SU-DHL-6 (cell line): Measurements from ENCODE around the gene CFL1.
A peak's percentile ranks its signal among the peaks of the same experiment; 100 is the strongest.

ENCODE experiments used
- H2AFZ ChIP-seq: fragments of 200-600 bp; sonication (generic); 2 replicates; pipeline ENCODE4 v1.6.1; 2014; ENCODE audit warnings: low read depth, mild to moderate bottlenecking, moderate library complexity, mixed read lengths, antibody characterized with exemption, low read length; ENCODE audit not compliant: severe bottlenecking
- H3F3A ChIP-seq: fragments of 200-600 bp; shearing (Covaris generic); 2 replicates; pipeline ENCODE4 v1.6.0; 2016; ENCODE audit warnings: antibody characterized with exemption, mild to moderate bottlenecking; ENCODE audit not compliant: insufficient read depth
- H3K27ac ChIP-seq: fragments of 200-600 bp; sonication (generic); 2 replicates; pipeline ENCODE4 v1.5.1; 2016; ENCODE audit warnings: low read depth, mild to moderate bottlenecking, low read length, moderate library complexity, mixed read lengths
- H3K27me3 ChIP-seq: fragments of 200-600 bp; sonication (generic), shearing (Covaris generic); 2 replicates; pipeline ENCODE4 v1.6.0; 2014; ENCODE audit warnings: mild to moderate bottlenecking, low read length
- H3K36me3 ChIP-seq: fragments of 200-600 bp; sonication (generic); 2 replicates; pipeline ENCODE4 v1.6.1; 2014; ENCODE audit warnings: mild to moderate bottlenecking, low read length, mixed read lengths
- H3K4me2 ChIP-seq: fragments of 300-600, 200-600 bp; shearing (Covaris generic), sonication (generic); 2 replicates; pipeline ENCODE4 v1.6.0; 2014; ENCODE audit warnings: low read length, low read depth, mild to moderate bottlenecking; ENCODE audit not compliant: poor library complexity, severe bottlenecking
- H3K4me3 ChIP-seq: fragments of 200-600 bp; sonication (generic); 2 replicates; pipeline ENCODE4 v1.5.1; 2014; ENCODE audit warnings: antibody characterized with exemption, low read length, mild to moderate bottlenecking, mixed read lengths; ENCODE audit not compliant: insufficient read depth, poor library complexity, severe bottlenecking
- H3K79me2 ChIP-seq: fragments of 200-600 bp; sonication (generic); 2 replicates; pipeline ENCODE4 v1.6.1; 2014; ENCODE audit warnings: mild to moderate bottlenecking, low read length, moderate library complexity; ENCODE audit not compliant: insufficient read depth
- H3K9ac ChIP-seq: fragments of 200-600 bp; sonication (generic); 2 replicates; pipeline ENCODE4 v1.7.0; 2014; ENCODE audit warnings: mild to moderate bottlenecking, low read length
- H3K9me2 ChIP-seq: fragments of 200-600 bp; sonication (generic); replicated peaks from 2 replicates; pipeline ENCODE4 v1.6.1; 2014; ENCODE audit warnings: low read length; ENCODE audit not compliant: insufficient read depth
- H3K9me3 ChIP-seq: fragments of 200-600 bp; sonication (generic); 2 replicates; pipeline ENCODE4 v1.6.1; 2014; ENCODE audit warnings: low read length, mixed read lengths; ENCODE audit not compliant: insufficient read depth
- H4K20me1 ChIP-seq: fragments of 200-600 bp; sonication (generic); 2 replicates; pipeline ENCODE4 v1.6.1; 2014; ENCODE audit warnings: low read depth, mild to moderate bottlenecking, antibody characterized with exemption, low read length, moderate library complexity, mixed read lengths
- CTCF ChIP-seq: fragments of 200-600 bp; sonication (generic); IDR thresholded peaks from one replicate; pipeline ENCODE4 v1.5.1; 2017; ENCODE audit warnings: antibody characterized with exemption, mild to moderate bottlenecking, low read length, moderate library complexity; ENCODE audit not compliant: insufficient read depth, poor library complexity, severe bottlenecking
- EZH2phosphoT487 ChIP-seq: fragments of 200-600 bp; sonication (generic), shearing (Covaris generic); conservative IDR thresholded peaks from 2 replicates; pipeline ENCODE4 v1.6.1; 2018; ENCODE audit warnings: mild to moderate bottlenecking, antibody characterized with exemption, low read length, moderate library complexity, mixed read lengths

CFL1 gene

GRCh38 chr11:65890324-65891218 lies 32.6 kb upstream of the CFL1 start, which contains the start of gene CCDC85B:
TSS of gene CCDC85B (plus strand) at chr11:65890673. CDS start at chr11:65890784, 111 bp downstream.
- H3F3A ChIP-seq: peaks cover 38% of the 10 kb centered on the region
- no peaks in the 10 kb centered on the region for H3K36me3 ChIP-seq
- no peaks in the 10 kb centered on the region for H4K20me1 ChIP-seq
- H3K9ac ChIP-seq: peak within 1 kb of the TSS; percentile 93
- peak within 1 kb of the TSS; percentile 85 for H3K4me3 ChIP-seq
- peaks cover 18% of the 10 kb centered on the region for H3K79me2 ChIP-seq
- H2AFZ ChIP-seq: peak within 1 kb of the TSS; percentile 49
- TF ChIP-seq CTCF: no peak
- TF ChIP-seq EZH2phosphoT487: no peak
- H3K9me2 ChIP-seq: no peaks in the 10 kb centered on the region
- peak within 1 kb of the TSS; percentile 93 for H3K4me2 ChIP-seq
- H3K9me3 ChIP-seq: no peaks in the 10 kb centered on the region
- H3K27me3 ChIP-seq: no peaks in the 10 kb centered on the region
- H3K27ac ChIP-seq: peak within 1 kb of the TSS; percentile 77

- peak within 1 kb of the TSS; percentile 66 for H3K4me3 ChIP-seq
- no peaks in the 10 kb centered on the region for H3K9me3 ChIP-seq
- no peaks in the 10 kb centered on the region for H3K36me3 ChIP-seq
- H3F3A ChIP-seq: peaks cover 36% of the 10 kb centered on the region
- H2AFZ ChIP-seq: peak within 1 kb of the TSS; percentile 49
- peaks cover 18% of the 10 kb centered on the region for H3K79me2 ChIP-seq
- H3K27me3 ChIP-seq: no peaks in the 10 kb centered on the region
- H3K4me2 ChIP-seq: peak within 1 kb of the TSS; percentile 93
- TF ChIP-seq CTCF (peak; percentile 66), EZH2phosphoT487 (no peak)
- no peaks in the 10 kb centered on the region for H4K20me1 ChIP-seq
- H3K27ac ChIP-seq: peak within 1 kb of the TSS; percentile 53
- no peaks in the 10 kb centered on the region for H3K9me2 ChIP-seq
- peak within 1 kb of the TSS; percentile 93 for H3K9ac ChIP-seq
These were observed 30.3 kb upstream of the CFL1 start, which contains the start of gene FIBP for GRCh38 chr11:65888163-65888814. TSS of gene FIBP (minus strand) at chr11:65888471. CDS start at chr11:65888418, 53 bp downstream.

- Histone ChIP-seq H3K36me3 (no peaks in the 10 kb centered on the region), H3K4me2 (peak overlapping the region; percentile 93), H3K27me3 (no peaks in the 10 kb centered on the region), H4K20me1 (no peaks in the 10 kb centered on the region), H3K9ac (peak overlapping the region; percentile 93), H3K9me3 (no peaks in the 10 kb centered on the region), H3K79me2 (peaks cover 18% of the 10 kb centered on the region), H3F3A (peaks cover 35% of the 10 kb centered on the region), H3K27ac (peak overlapping the region; percentile 41), H3K4me3 (peak overlapping the region; percentile 66), H3K9me2 (no peaks in the 10 kb centered on the region), H2AFZ (peak overlapping the region; percentile 38)
- TF ChIP-seq EZH2phosphoT487 (no peak), CTCF (no peak)
These were observed 29.8 kb upstream of the CFL1 start for GRCh38 chr11:65887723-65888162.
